K562 (cell line): ENCODE measurements around the gene CDNF. TPM values are rescaled to one million over a fixed set of nuclear protein-coding genes. Genes with fewer than 3 reads are reported as not detected.

Experiments
- CREB1 ChIP-seq, 2 experiments: sonication (generic) in 1 of 2; formaldehyde crosslinking in 1 of 2; IDR thresholded peaks; 2 replicates each; pipeline versions ENCODE4 v1.6.1 to v1.8.0; 2012 to 2022; ENCODE audit warnings: inconsistent platforms in 1 of 2, mild to moderate bottlenecking in 1 of 2, missing genetic modification reagents in 1 of 2, moderate library complexity in 1 of 2
- E4F1 ChIP-seq: fragments of 250-450 bp; sonication (Bioruptor Pico); IDR thresholded peaks from 2 replicates; pipeline ENCODE4 v1.5.0; 2021; ENCODE audit warnings: mild to moderate bottlenecking, borderline replicate concordance
- HDAC1 ChIP-seq, 2 experiments: fragments of 450-650 bp; IDR thresholded peaks; 2 replicates each; pipeline ENCODE4 v1.6.1; 2016 to 2017; ENCODE audit warnings: inconsistent platforms in 1 of 2, mild to moderate bottlenecking in 1 of 2, moderate library complexity in 1 of 2
- KDM2B ChIP-seq: fragments of 250-450 bp; sonication (Bioruptor Pico); IDR thresholded peaks from 2 replicates; pipeline ENCODE4 v1.8.0; 2021; ENCODE audit warnings: mild to moderate bottlenecking, moderate library complexity
- MCM2 ChIP-seq: fragments of 450-650 bp; IDR thresholded peaks from 2 replicates; pipeline ENCODE4 v1.6.1; 2017; ENCODE audit warnings: low read depth, mild to moderate bottlenecking
- NFIC ChIP-seq: fragments of 450-650 bp; IDR thresholded peaks from 2 replicates; pipeline ENCODE4 v1.6.1; 2017; ENCODE audit warnings: mild to moderate bottlenecking, inconsistent platforms
- RB1 ChIP-seq: fragments of 450-650 bp; IDR thresholded peaks from 2 replicates; pipeline ENCODE4 v1.6.1; 2017; ENCODE audit warnings: low read depth, mild to moderate bottlenecking
- STAG1 ChIP-seq: sonication (generic); formaldehyde crosslinking; IDR thresholded peaks from 2 replicates; pipeline ENCODE4 v1.5.0; 2020; ENCODE audit warnings: missing genetic modification reagents, borderline replicate concordance
- TAF9B ChIP-seq: fragments of 450-650 bp; IDR thresholded peaks from 2 replicates; pipeline ENCODE4 v1.6.1; 2018; ENCODE audit warnings: mild to moderate bottlenecking; ENCODE audit not compliant: partially characterized antibody
- ZNF274 ChIP-seq: IDR thresholded peaks from 2 replicates; pipeline ENCODE4 v1.6.1; 2011; ENCODE audit warnings: low read depth, mild to moderate bottlenecking, low read length, moderate library complexity, borderline replicate concordance
- ZNF311 ChIP-seq: fragments of 250-450 bp; sonication (Bioruptor Pico); IDR thresholded peaks from 2 replicates; pipeline ENCODE4 v1.4.0; 2020; ENCODE audit warnings: mild to moderate bottlenecking, moderate library complexity
- polyA plus RNA-seq, 8 experiments: library from polyadenylated mRNA; depleted of rRNA in 4 of 8; stranded (reverse) in 5 of 8; unstranded in 3 of 8; fragments of >200 nt; fragmentation: Nextera tagmentation in 2 of 8; fragmentation: Illumina TruSeq in 1 of 8; extraction: Ambion mirVana in 2 of 8; extraction: Trizol in 1 of 8; gene quantifications; 2 replicates each; pipeline versions ENCODE4 v1.2.1 to v1.2.3, GENCODE V29; 2011 to 2014; ENCODE audit warnings: inconsistent platforms in 1 of 8, missing spikeins in 1 of 8
- total RNA-seq, 7 experiments: library from RNA; depleted of rRNA in 6 of 7; stranded (reverse); fragments of >200 nt in 6 of 7; fragmentation: Illumina TruSeq in 2 of 7; extraction: Trizol in 2 of 7; gene quantifications; 2 replicates each; pipeline versions ENCODE4 v1.2.1 to v1.2.3, GENCODE V29; 2011 to 2021; ENCODE audit warnings: low replicate concordance in 1 of 7
- TF ChIP-seq, protein P1 (sequence below), 2 experiments: fragments of 450-650 bp in 1 of 2; sonication (generic) in 1 of 2; formaldehyde crosslinking in 1 of 2; IDR thresholded peaks; 2 replicates each; pipeline versions ENCODE4 v1.7.1 to v1.9.0; 2016 to 2022; ENCODE audit warnings: inconsistent platforms in 1 of 2, mild to moderate bottlenecking in 1 of 2, missing genetic modification reagents in 1 of 2
- TF ChIP-seq, protein P2 (sequence below): sonication (generic); formaldehyde crosslinking; IDR thresholded peaks from 2 replicates; pipeline ENCODE4 v1.9.0; 2022; ENCODE audit warnings: mild to moderate bottlenecking, missing genetic modification reagents

Gene CDNF
- total and polyA plus RNA-seq, 9 of the 15 experiments (the other 6 are each of a cell fraction or from before 2014, with no cell fraction given): 0.18 to 1.6 (median 0.61) TPM

DNA sequence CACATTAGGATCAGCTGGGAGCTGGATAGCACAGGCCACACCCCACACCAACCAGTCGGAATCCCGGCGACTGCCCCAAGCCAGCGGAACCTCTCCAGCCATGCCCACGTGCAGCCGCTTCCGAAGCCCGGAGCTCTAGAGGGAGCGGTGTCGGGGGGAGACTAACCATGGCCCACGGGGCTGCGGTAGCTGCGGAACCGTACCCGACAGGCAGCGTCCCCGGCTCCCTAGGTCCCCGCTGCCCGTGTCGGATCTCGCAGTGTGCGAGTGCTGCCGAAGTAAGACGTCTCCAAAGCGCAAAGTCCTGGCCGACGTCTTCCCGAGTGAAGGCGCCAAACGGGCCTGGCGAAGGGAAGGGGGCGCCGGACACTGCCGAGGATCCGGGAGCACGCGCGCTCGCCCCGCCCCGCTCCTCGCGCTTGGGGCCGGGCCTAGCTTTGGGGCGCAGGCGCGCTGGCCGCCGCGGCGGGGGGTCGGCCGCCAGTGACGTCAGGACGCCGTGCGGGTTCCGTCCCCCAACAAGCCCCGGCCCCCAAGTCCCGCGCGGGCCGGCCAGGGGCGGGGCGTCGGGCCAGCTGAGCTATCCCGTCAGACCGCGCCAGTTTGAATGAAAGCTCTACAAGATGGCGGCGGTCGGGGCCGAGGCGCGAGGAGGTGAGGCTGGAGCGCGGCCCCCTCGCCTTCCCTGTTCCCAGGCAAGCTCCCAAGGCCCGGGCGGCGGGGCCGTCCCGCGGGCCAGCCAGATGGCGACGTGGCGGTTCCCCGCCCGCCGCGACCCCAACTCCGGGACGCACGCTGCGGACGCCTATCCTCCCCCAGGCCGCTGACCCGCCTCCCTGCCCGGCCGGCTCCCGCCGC, 40.7 kb upstream of the CDNF start, which contains the start of gene SUV39H2 (continued):
- TF ChIP-seq HDAC1 (IDR thresholded peaks at IDR 0.05): peak in 1 of 2 experiments; percentile 91; a peak in 2 of 4 replicates
- peak; percentile 85 for TF ChIP-seq CREB1 (IDR thresholded peaks at IDR 0.05)
- peak; percentile 79 for TF ChIP-seq CREB1 (CRISPR knock-in tag; IDR thresholded peaks at IDR 0.05)
- TF ChIP-seq, protein P1, sequence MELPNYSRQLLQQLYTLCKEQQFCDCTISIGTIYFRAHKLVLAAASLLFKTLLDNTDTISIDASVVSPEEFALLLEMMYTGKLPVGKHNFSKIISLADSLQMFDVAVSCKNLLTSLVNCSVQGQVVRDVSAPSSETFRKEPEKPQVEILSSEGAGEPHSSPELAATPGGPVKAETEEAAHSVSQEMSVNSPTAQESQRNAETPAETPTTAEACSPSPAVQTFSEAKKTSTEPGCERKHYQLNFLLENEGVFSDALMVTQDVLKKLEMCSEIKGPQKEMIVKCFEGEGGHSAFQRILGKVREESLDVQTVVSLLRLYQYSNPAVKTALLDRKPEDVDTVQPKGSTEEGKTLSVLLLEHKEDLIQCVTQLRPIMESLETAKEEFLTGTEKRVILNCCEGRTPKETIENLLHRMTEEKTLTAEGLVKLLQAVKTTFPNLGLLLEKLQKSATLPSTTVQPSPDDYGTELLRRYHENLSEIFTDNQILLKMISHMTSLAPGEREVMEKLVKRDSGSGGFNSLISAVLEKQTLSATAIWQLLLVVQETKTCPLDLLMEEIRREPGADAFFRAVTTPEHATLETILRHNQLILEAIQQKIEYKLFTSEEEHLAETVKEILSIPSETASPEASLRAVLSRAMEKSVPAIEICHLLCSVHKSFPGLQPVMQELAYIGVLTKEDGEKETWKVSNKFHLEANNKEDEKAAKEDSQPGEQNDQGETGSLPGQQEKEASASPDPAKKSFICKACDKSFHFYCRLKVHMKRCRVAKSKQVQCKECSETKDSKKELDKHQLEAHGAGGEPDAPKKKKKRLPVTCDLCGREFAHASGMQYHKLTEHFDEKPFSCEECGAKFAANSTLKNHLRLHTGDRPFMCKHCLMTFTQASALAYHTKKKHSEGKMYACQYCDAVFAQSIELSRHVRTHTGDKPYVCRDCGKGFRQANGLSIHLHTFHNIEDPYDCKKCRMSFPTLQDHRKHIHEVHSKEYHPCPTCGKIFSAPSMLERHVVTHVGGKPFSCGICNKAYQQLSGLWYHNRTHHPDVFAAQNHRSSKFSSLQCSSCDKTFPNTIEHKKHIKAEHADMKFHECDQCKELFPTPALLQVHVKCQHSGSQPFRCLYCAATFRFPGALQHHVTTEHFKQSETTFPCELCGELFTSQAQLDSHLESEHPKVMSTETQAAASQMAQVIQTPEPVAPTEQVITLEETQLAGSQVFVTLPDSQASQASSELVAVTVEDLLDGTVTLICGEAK (IDR thresholded peaks at IDR 0.05): peak; percentile 68; the same call in 1 of the 2 replicates
- TF ChIP-seq, protein P1 (CRISPR knock-in tag; IDR thresholded peaks at IDR 0.05): no peak
- TF ChIP-seq ZNF274: no peak
- TF ChIP-seq ZNF311 (CRISPR knock-in tag): no peak
- TF ChIP-seq TAF9B: peak; percentile 76
- TF ChIP-seq, protein P2, sequence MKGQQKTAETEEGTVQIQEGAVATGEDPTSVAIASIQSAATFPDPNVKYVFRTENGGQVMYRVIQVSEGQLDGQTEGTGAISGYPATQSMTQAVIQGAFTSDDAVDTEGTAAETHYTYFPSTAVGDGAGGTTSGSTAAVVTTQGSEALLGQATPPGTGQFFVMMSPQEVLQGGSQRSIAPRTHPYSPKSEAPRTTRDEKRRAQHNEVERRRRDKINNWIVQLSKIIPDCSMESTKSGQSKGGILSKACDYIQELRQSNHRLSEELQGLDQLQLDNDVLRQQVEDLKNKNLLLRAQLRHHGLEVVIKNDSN (CRISPR knock-in tag): peak; percentile 68
- TF ChIP-seq NFIC: peak; percentile 35; the same call in 1 of the 2 replicates
- TF ChIP-seq KDM2B (CRISPR knock-in tag): 0 out of 2 replicates have a peak, but pooled peaks have one; percentile 32
- 0 out of 2 replicates have a peak, but pooled peaks have one; percentile 20 for TF ChIP-seq E4F1 (CRISPR knock-in tag)
- TF ChIP-seq RB1: peak; percentile 91
- no peak for TF ChIP-seq MCM2
- TF ChIP-seq STAG1: no peak
